ENCODE measurements around the gene ARMC9.
"Not testable (repeated sequence)": the region's sequence is repeated elsewhere in the genome, so short reads cannot be mapped to it uniquely, and the experiment has no call there.

ARMC9 gene, protein sequence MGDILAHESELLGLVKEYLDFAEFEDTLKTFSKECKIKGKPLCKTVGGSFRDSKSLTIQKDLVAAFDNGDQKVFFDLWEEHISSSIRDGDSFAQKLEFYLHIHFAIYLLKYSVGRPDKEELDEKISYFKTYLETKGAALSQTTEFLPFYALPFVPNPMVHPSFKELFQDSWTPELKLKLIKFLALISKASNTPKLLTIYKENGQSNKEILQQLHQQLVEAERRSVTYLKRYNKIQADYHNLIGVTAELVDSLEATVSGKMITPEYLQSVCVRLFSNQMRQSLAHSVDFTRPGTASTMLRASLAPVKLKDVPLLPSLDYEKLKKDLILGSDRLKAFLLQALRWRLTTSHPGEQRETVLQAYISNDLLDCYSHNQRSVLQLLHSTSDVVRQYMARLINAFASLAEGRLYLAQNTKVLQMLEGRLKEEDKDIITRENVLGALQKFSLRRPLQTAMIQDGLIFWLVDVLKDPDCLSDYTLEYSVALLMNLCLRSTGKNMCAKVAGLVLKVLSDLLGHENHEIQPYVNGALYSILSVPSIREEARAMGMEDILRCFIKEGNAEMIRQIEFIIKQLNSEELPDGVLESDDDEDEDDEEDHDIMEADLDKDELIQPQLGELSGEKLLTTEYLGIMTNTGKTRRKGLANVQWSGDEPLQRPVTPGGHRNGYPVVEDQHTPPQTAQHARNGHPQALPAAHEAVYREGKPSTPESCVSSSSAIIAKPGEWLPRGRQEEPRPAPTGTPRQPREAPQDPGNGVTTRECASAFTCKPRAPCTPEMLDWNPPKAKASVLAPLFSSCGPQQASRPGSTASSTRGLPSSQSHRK

DNA sequence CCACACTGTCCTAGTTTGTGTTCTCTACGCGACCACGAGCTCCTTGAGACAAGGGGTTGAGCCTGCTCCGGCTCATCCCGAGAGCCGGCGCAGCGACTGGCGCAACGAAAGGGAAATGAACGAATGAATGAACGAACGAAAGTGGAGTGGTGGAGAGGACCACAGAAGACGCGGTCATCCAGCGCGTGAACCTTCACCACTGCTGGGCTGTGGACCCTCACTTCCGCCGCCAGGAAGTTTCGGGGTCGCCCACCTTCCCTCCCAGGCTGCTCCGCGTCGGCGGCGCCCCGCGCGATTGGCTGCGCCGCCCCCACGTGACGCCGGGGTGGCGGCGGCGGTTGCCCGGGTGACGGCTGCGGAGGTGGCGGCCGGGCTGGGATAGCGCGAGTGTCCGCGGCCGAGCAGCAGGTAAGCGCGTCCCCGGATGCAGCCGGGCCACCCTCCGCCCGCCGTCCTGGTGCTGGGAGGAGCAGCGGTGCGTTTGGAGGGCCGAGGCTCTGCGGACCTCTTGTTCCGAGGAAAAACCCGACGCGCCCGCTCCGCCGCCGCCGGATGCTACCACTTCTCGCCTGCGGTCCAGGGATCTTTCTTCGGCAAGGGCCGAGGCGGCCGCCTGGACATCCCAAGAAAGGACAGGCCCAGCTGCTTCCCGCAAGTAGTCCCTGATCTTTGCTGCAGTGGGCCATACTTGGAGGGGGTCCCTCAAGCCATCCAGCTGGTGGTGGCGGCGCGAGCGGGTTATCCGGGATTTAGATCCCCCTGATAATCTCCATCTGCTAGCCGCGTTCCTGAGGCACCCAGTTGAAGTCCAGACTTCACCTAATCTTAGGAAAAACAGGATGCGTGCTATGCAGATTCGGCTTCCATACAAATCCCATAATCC is at the start of gene ARMC9:
Gene ARMC9, plus strand, starts transcription at position 341 of the 883 bp plus-strand sequence. CDS start 7,608 bp downstream, outside the sequence.
- peak; percentile 36 to 57 for DNase-seq

GRCh38 chr2:231152800-231153557 is 45.5 kb upstream of the ARMC9 start:
- no peak for DNase-seq

GRCh38 chr2:231159306-231159705 is 39.1 kb upstream of the ARMC9 start:
- DNase-seq = no peak

DNA sequence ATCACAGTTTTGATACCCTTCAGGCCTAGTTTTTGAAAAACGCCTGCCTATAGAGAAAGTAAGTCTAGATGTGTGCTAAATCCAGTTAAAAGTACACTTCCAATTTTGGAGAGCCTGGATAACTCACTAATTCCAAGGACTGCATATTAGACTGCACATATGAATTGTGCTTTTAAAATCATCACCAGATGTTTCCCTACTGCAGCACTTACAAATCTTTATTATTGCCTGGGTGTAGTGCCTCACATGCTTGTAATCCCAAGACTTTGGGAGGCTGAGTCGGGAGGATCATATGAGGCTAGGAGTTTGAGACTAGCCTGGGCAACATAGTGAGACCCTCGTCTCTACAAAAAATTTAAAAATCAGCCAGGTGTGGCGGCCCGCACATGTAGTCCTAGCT is 37.7 kb upstream of the ARMC9 start:
- no peak for DNase-seq

- no peak for DNase-seq
Observed at GRCh38 chr2:231161252-231161839, 37.1 kb upstream of the ARMC9 start.

- DNase-seq = no peak
Observed at GRCh38 chr2:231161877-231162329, 36.5 kb upstream of the ARMC9 start.

GRCh38 chr2:231163011-231163410 is 35.4 kb upstream of the ARMC9 start:
- no peak for DNase-seq

DNA sequence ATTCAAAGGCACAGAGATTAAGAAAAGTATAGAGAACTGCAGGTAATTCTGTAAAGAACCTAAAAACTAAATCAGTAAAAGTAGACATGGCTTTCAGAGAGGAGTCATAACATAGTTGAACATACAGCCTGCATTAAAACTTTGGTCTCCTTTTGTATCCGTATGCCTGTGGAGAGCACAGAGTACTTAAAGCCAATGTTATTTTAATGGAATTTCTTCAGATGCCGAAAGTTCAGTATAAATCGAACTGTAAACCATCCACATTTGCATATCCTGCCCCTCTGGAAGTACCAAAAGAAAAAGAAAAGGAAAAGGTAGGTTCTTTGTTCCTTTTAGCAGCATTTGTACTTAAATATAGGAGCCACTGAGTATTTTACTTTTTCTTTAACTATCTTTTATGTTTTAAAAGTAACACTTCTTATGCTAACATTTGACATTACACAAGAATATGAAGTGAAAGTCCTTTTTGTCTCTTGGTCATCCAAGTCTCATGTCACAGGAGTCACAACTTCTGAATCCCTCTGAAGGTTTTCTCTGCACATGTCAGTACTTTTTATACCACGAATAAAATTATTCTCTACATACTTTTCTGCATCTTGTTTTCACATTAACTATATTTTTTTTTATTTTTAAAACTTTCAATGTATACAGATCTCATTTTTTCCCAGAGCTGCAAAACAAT is 34.9 kb upstream of the ARMC9 start:
- no peak for DNase-seq

DNA sequence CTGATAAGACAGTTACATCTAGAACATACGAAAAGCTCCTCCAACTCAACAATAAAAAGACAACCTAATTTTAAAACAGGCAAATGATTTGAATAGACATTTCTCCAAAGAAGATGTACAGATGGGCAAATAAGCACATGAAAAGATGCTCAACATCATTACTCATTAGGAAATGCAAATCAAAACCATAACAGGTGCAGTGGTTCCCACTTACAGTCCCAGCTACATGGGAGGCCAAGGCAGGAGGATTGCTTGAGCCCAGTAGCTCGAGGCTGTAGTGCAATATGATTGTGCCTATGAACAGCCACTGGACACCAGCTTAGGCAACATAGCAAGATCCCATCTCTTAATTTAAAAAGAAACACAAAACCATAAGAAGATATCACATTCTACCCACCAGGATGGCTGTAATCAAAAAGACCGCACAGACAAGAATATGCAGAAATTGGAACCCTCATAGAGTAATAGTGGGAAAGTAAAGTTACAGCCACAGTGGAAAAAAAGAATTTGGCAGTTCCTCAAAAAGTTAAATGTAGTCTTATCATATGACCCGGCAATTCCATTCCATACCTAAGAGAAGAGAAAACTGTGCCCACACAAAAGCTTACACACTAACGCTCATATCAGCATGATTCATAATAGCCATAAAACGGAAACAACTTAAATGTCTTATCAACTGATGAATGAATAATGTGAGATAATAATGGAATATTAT is 30.5 kb upstream of the ARMC9 start:
- no peak for DNase-seq

DNA sequence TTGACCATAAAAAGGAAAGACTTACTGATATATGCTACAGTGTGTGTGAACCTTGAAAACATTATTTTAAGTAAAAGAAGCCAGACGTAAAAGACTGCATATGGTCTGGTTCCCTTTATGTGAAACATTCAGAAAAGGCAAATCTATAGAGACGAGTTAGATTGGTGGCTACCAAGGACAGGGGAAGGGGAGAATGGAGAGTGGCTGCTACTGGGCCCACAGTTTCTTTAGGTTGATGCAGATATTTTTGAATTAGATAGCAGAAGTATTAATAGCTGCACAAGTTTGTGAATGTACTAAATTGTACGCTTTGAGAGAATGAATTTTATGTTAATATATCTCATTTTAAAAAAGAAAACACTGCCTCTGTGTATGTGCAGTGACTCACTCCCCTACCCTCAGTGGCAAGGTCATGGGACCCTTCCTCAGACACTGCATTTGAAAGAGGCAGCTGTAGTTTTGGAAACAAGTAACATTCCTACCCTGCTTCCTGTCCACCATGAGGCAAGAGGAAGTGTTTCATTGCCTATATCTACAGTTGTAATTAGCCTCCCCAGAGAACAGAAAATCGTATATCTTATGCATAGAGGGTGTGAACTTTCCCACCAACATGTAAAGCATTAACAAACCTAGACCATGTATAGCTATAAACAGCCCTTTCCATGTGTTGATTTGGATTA is 29.8 kb upstream of the ARMC9 start:
- DNase-seq = peak; percentile 14 to 25

DNA sequence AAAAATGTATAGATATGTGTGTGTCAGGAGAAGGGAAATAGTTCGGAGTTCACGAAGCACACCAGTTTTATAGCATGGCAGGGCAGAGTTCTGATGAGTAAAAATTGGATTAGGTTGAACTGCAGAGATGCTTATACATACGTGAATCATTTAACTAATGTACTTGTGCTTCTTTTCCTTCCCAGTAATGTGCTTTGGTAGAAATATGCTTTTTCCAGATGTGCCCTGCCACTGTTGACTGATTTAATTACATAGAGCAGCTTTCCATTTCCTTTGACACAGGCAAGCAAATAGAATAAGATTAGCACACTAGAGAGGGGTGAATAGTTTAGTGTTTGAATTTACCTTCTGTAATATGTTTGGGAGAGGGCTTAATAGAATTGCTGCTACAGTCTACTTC is 28.9 kb upstream of the ARMC9 start:
- DNase-seq = no peak

DNA sequence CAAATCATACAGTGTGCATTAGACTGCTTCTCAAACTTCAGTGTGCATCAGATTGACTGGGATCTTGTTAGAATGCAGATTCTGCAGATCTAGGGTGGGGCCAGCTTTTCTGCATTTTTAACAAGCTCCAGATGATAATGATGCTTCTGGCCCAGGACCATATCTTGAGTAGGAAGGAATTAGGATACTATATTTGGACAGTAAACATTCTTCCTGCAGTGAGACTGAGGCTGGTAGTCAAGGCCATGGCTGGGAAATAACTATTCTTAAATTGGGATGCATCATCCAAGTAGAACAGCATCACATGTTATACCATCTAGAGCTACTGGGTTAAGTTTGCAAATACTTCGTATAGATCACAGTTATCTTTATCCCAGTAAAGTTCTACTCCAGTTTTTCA is 28.4 kb upstream of the ARMC9 start:
- DNase-seq = no peak

GRCh38 chr2:231172025-231172424 is 26.4 kb upstream of the ARMC9 start:
- no peak for DNase-seq

GRCh38 chr2:231174211-231174651 is 24.2 kb upstream of the ARMC9 start:
- DNase-seq = no peak

DNA sequence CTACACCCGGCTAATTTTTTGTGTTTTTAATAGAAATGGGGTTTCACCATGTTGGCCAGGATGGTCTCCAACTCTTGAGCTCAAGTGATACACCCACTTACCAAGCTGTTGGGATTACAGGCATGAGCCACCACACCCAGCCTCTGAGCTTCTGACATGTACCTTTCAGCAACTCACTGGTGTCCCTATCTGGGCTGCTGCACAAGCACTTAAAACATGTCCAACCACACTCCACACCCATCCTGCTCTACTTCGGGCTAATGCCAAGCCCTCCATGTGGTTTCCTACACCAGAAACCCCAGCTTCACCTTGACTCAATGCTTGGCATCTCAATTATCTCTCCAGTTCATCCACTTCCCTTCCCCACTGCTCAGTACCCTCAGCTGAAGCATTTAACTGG is 22.4 kb upstream of the ARMC9 start:
- DNase-seq = no peak

GRCh38 chr2:231177156-231178025 is 21.0 kb upstream of the ARMC9 start:
- DNase-seq = no peak

DNA sequence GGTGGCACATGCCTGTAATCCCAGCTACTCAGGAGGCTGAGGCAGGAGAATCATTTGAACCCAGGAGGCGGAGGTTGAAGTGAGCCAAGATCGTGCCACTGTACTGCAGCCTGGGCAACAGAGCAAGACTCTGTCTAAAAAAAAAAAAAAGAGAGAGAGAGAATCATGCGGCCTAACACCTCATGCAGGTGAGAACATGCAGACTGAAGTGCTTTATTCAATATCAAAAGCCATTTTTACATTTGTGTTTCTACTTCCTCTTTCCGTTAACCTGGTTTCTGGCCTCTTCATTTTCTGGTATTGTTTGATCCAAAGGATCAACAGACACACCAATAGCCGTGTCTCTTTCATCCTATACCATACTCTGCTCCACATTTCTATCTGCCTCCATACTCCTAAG is 19.6 kb upstream of the ARMC9 start:
- not testable (repeated sequence) for DNase-seq

- peak; percentile 76 to 84 for DNase-seq
Observed at GRCh38 chr2:231181860-231182512, 16.4 kb upstream of the ARMC9 start.

Data from AML-193 (cell line).